WTC11 (cell line): ENCODE data around the gene KRTAP21-3. TPM values are rescaled to one million over a fixed set of nuclear protein-coding genes. Genes with fewer than 3 reads are reported as not detected.

Experiments
- ATAC-seq: fragments of 200-7000 bp; cut with Tn5 transposase; 2 replicates; pipeline ENCODE4 v1.10.0; 2021; ENCODE audit warnings: mild to moderate bottlenecking, moderate library complexity
- CTCF ChIA-PET: fragments of 300-600 bp; sonication (Branson Sonifier 250); formaldehyde crosslinking; loops from one replicate; lab custom pipeline; 2021; ENCODE audit warnings: antibody characterized with exemption; lab: Charles Lee
- POLR2A ChIA-PET: fragments of 350-600 bp; sonication (Branson Sonifier 250); formaldehyde crosslinking; loops from one replicate; lab custom pipeline; 2021; ENCODE audit warnings: antibody characterized with exemption; lab: Charles Lee
- DNase-seq: peaks from one replicate; pipeline ENCODE4 v3.0.0; 2021; ENCODE audit warnings: low spot score
- H3K27ac Mint-ChIP-seq: 2 replicates; pipeline ENCODE4 v1.8.0; 2021; ENCODE audit warnings: mixed read lengths
- H3K27me3 Mint-ChIP-seq: 2 replicates; pipeline ENCODE4 v1.8.0; 2021; ENCODE audit warnings: low read depth, mild to moderate bottlenecking, moderate library complexity, mixed read lengths
- H3K36me3 Mint-ChIP-seq: 2 replicates; pipeline ENCODE4 v1.8.0; 2021; ENCODE audit warnings: mixed read lengths
- H3K4me1 Mint-ChIP-seq: 2 replicates; pipeline ENCODE4 v1.8.0; 2022; ENCODE audit warnings: mixed read lengths
- H3K4me3 Mint-ChIP-seq: 2 replicates; pipeline ENCODE4 v1.8.0; 2021; ENCODE audit warnings: mild to moderate bottlenecking, moderate library complexity, mixed read lengths
- H3K9me3 Mint-ChIP-seq: 2 replicates; pipeline ENCODE4 v1.8.0; 2021; ENCODE audit warnings: mixed read lengths
- ATF1 ChIP-seq: sonication (generic); formaldehyde crosslinking; IDR thresholded peaks from 2 replicates; pipeline ENCODE4 v1.8.1; 2023; ENCODE audit warnings: mild to moderate bottlenecking, moderate library complexity, missing genetic modification reagents
- CTCF ChIP-seq: fragments of 200-600 bp; IDR thresholded peaks from 2 replicates; pipeline ENCODE4 v1.8.0; 2022; ENCODE audit warnings: antibody characterized with exemption
- E2F5 ChIP-seq: sonication (generic); formaldehyde crosslinking; IDR thresholded peaks from 2 replicates; pipeline ENCODE4 v1.8.1; 2022; ENCODE audit warnings: mild to moderate bottlenecking, moderate library complexity, missing genetic modification reagents
- FOXP1 ChIP-seq: sonication (generic); formaldehyde crosslinking; IDR thresholded peaks from 2 replicates; pipeline ENCODE4 v1.8.0; 2022; ENCODE audit warnings: missing genetic modification reagents, mild to moderate bottlenecking, moderate library complexity, borderline replicate concordance
- HMGA2 ChIP-seq: fragments of 250-450 bp; sonication (Bioruptor Pico); IDR thresholded peaks from 2 replicates; pipeline ENCODE4 v1.4.0; 2021; ENCODE audit warnings: mild to moderate bottlenecking, moderate library complexity
- HMGXB4 ChIP-seq: sonication (generic); formaldehyde crosslinking; IDR thresholded peaks from 2 replicates; pipeline ENCODE4 v1.8.1; 2023; ENCODE audit warnings: mild to moderate bottlenecking, moderate library complexity, missing genetic modification reagents
- IRF1 ChIP-seq: sonication (generic); formaldehyde crosslinking; IDR thresholded peaks from 2 replicates; pipeline ENCODE4 v1.8.0; 2023; ENCODE audit warnings: missing genetic modification reagents
- MXD4 ChIP-seq: fragments of 250-450 bp; sonication (Bioruptor Pico); IDR thresholded peaks from 2 replicates; pipeline ENCODE4 v1.8.0; 2021; ENCODE audit warnings: mild to moderate bottlenecking, moderate library complexity, borderline replicate concordance
- MYBL2 ChIP-seq: sonication (generic); formaldehyde crosslinking; IDR thresholded peaks from 2 replicates; pipeline ENCODE4 v1.8.1; 2023; ENCODE audit warnings: mild to moderate bottlenecking, moderate library complexity, missing genetic modification reagents
- NFATC4 ChIP-seq: fragments of 250-450 bp; sonication (Bioruptor Pico); IDR thresholded peaks from 2 replicates; pipeline ENCODE4 v1.9.0; 2021; ENCODE audit warnings: mild to moderate bottlenecking
- NFYB ChIP-seq: sonication (generic); formaldehyde crosslinking; conservative IDR thresholded peaks from 2 replicates; pipeline ENCODE4 v1.8.0; 2022; ENCODE audit warnings: low read depth, missing genetic modification reagents
- NR1H2 ChIP-seq: sonication (generic); formaldehyde crosslinking; IDR thresholded peaks from 2 replicates; pipeline ENCODE4 v1.9.0; 2021; ENCODE audit warnings: mild to moderate bottlenecking, moderate library complexity, missing genetic modification reagents
- NR2C2 ChIP-seq: sonication (generic); formaldehyde crosslinking; IDR thresholded peaks from 2 replicates; pipeline ENCODE4 v1.8.0; 2022; ENCODE audit warnings: mild to moderate bottlenecking, missing genetic modification reagents
- NR3C1 ChIP-seq: sonication (generic); formaldehyde crosslinking; conservative IDR thresholded peaks from 2 replicates; pipeline ENCODE4 v1.8.1; 2023; ENCODE audit warnings: low read depth, mild to moderate bottlenecking, missing genetic modification reagents
- PRDM15 ChIP-seq: sonication (generic); formaldehyde crosslinking; IDR thresholded peaks from 2 replicates; pipeline ENCODE4 v1.8.0; 2022; ENCODE audit warnings: missing genetic modification reagents
- PRRX2 ChIP-seq: fragments of 250-450 bp; sonication (Bioruptor Pico); IDR thresholded peaks from 2 replicates; pipeline ENCODE4 v1.8.0; 2021; ENCODE audit warnings: mild to moderate bottlenecking
- RELA ChIP-seq: sonication (generic); formaldehyde crosslinking; IDR thresholded peaks from 2 replicates; pipeline ENCODE4 v1.8.1; 2022; ENCODE audit warnings: missing genetic modification reagents, mild to moderate bottlenecking, borderline replicate concordance
- RORB ChIP-seq: fragments of 250-450 bp; sonication (Bioruptor Pico); IDR thresholded peaks from 2 replicates; pipeline ENCODE4 v1.9.0; 2021; ENCODE audit warnings: mild to moderate bottlenecking
- STAT6 ChIP-seq: sonication (generic); formaldehyde crosslinking; conservative IDR thresholded peaks from 2 replicates; pipeline ENCODE4 v1.8.1; 2023; ENCODE audit warnings: mild to moderate bottlenecking, low read depth, missing genetic modification reagents, moderate library complexity
- ZNF281 ChIP-seq: sonication (generic); formaldehyde crosslinking; IDR thresholded peaks from 2 replicates; pipeline ENCODE4 v1.8.0; 2023; ENCODE audit warnings: mild to moderate bottlenecking, missing genetic modification reagents
- ZNF317 ChIP-seq: sonication (generic); formaldehyde crosslinking; IDR thresholded peaks from 2 replicates; pipeline ENCODE4 v1.8.1; 2023; ENCODE audit warnings: low read depth, mild to moderate bottlenecking, moderate library complexity, missing genetic modification reagents, borderline replicate concordance
- ZNF396 ChIP-seq: fragments of 250-450 bp; sonication (Bioruptor Pico); IDR thresholded peaks from 2 replicates; pipeline ENCODE4 v1.8.0; 2021; ENCODE audit warnings: mild to moderate bottlenecking, moderate library complexity, borderline replicate concordance
- ZNF423 ChIP-seq: fragments of 250-450 bp; sonication (Bioruptor Pico); IDR thresholded peaks from 2 replicates; pipeline ENCODE4 v2.1.2; 2022; ENCODE audit warnings: mild to moderate bottlenecking, moderate library complexity
- total RNA-seq: library from RNA; stranded (reverse); gene quantifications from 3 replicates; pipeline ENCODE4 v1.2.3, GENCODE V29; 2021

Gene KRTAP21-3
- total RNA-seq, 1 experiment from 2014 or later, result not detected

GRCh38 chr21:30680586-30680985 lies 38.0 kb downstream of the KRTAP21-3 start:
- ATAC-seq (no peak), DNase-seq (no peak)
- POLR2A ChIA-PET, result no interaction called here
- H3K27ac Mint-ChIP-seq, result no peak overlapping the region
- TF ChIP-seq RELA, result no peak
- TF ChIP-seq RORB (CRISPR knock-in tag), result no peak
- TF ChIP-seq NFATC4 (CRISPR knock-in tag), result no peak
- TF ChIP-seq PRDM15 (CRISPR knock-in tag), result no peak
- no peak for TF ChIP-seq MXD4
- TF ChIP-seq HMGXB4 (CRISPR knock-in tag), result no peak
- no peak for TF ChIP-seq ZNF281
- no peak for TF ChIP-seq ATF1
- TF ChIP-seq NFYB (CRISPR knock-in tag), result no peak
- TF ChIP-seq CTCF, result no peak
- no peak for TF ChIP-seq NR2C2 (CRISPR knock-in tag)
- TF ChIP-seq FOXP1, result no peak
- TF ChIP-seq NR3C1, result no peak
- TF ChIP-seq HMGA2 (CRISPR knock-in tag), result no peak
- no peak for TF ChIP-seq E2F5 (CRISPR knock-in tag)
- H3K4me1 Mint-ChIP-seq, result no peaks in the 10 kb centered on the region
- no peaks in the 10 kb centered on the region; the same call in 1 of the 2 replicates for H3K27me3 Mint-ChIP-seq
- H3K4me3 Mint-ChIP-seq, result no peak overlapping the region
- peaks cover 3% of the 10 kb centered on the region; the same call in 1 of the 2 replicates for H3K9me3 Mint-ChIP-seq
- no peaks in the 10 kb centered on the region for H3K36me3 Mint-ChIP-seq
- CTCF ChIA-PET, result no interaction called here

- no peak for DNase-seq
- ChIA-PET POLR2A (no interaction called here), CTCF (interaction anchor here (0.6 kb wide), 1 partner anchor 494 kb away, joined by 8 read pairs; no protein-coding TSS in a partner anchor)
- Mint-ChIP-seq H3K27me3 (no peaks in the 10 kb centered on the region), H3K4me1 (no peaks in the 10 kb centered on the region), H3K27ac (no peak overlapping the region), H3K4me3 (no peak overlapping the region), H3K9me3 (peaks cover 4% of the 10 kb centered on the region), H3K36me3 (no peaks in the 10 kb centered on the region)
- no peak for ATAC-seq
- TF ChIP-seq ZNF317 (CRISPR knock-in tag), result no peak
- TF ChIP-seq RORB (CRISPR knock-in tag), result no peak
- TF ChIP-seq STAT6 (CRISPR knock-in tag), result no peak
- TF ChIP-seq PRRX2 (CRISPR knock-in tag), result no peak
- TF ChIP-seq ZNF423 (CRISPR knock-in tag), result no peak
- no peak for TF ChIP-seq MYBL2 (CRISPR knock-in tag)
- no peak for TF ChIP-seq NR1H2 (CRISPR knock-in tag)
- no peak for TF ChIP-seq IRF1
- TF ChIP-seq ZNF396, result no peak
- TF ChIP-seq RELA, result no peak
Measured at GRCh38 chr21:30676737-30677136, 41.8 kb downstream of the KRTAP21-3 start.
